Endothelial cell of umbilical vein (primary cell): ENCODE data around the gene DPP10. TPM values are rescaled to one million over a fixed set of nuclear protein-coding genes. Genes with fewer than 3 reads are reported as not detected.

Experiments
- BruUV-seq: library from RNA; stranded (reverse); fragments of 400-500 nt; replicated peaks from 2 replicates; lab custom pipeline; 2021; lab: Mats Ljungman, UMichigan
- CTCF ChIA-PET: fragments of 300-600, 350-600 bp; sonication (Branson Sonifier 250); formaldehyde crosslinking; loops from one replicate; lab custom pipeline; 2021; ENCODE audit warnings: antibody characterized with exemption, inconsistent platforms; lab: Charles Lee
- POLR2A ChIA-PET: fragments of 300-600, 350-600 bp; sonication (Branson Sonifier 250); formaldehyde crosslinking; loops from one replicate; lab custom pipeline; 2021; ENCODE audit warnings: antibody characterized with exemption, inconsistent platforms; lab: Charles Lee
- DNase-seq: peaks from one replicate; pipeline ENCODE4 v3.0.0-alpha.2; 2011; ENCODE audit warnings: low read depth, low spot score
- FAIRE-seq: peaks from 2 replicates; lab custom pipeline; 2011; peaks lifted over from hg19 to GRCh38; lab: Jason Lieb, UNC
- H2AFZ ChIP-seq: 2 replicates; pipeline ENCODE4 v1.6.0; 2012; ENCODE audit warnings: low read depth, low read length, control low read depth, inconsistent platforms
- H3K27ac ChIP-seq: 2 replicates; pipeline ENCODE4 v1.5.1; 2011; ENCODE audit warnings: low read depth, mild to moderate bottlenecking, control low read depth, low read length, moderate library complexity; ENCODE audit not compliant: insufficient read depth
- H3K27me3 ChIP-seq, 2 experiments: 2 replicates each; pipeline versions ENCODE4 v1.6.0 to v1.6.1; 2011; ENCODE audit warnings: low read length in 2 of 2, mixed read lengths in 1 of 2; ENCODE audit not compliant: control insufficient read depth in 2 of 2, insufficient read depth in 2 of 2
- H3K36me3 ChIP-seq, 2 experiments: 2 replicates in 1 of 2; 3 replicates in 1 of 2; pipeline ENCODE4 v1.5.1; 2011; ENCODE audit warnings: low read length in 2 of 2, mild to moderate bottlenecking in 1 of 2, moderate library complexity in 1 of 2; ENCODE audit not compliant: control insufficient read depth in 2 of 2, insufficient read depth in 2 of 2; ENCODE audit errors: extremely low read depth in 1 of 2
- H3K4me1 ChIP-seq: 3 replicates; pipeline ENCODE4 v1.5.1; 2011; ENCODE audit warnings: mild to moderate bottlenecking, low read length; ENCODE audit not compliant: control insufficient read depth, insufficient read depth; ENCODE audit errors: extremely low read depth
- H3K4me2 ChIP-seq: 2 replicates; pipeline ENCODE4 v1.6.1; 2011; ENCODE audit warnings: low read length, control low read depth, mixed read lengths; ENCODE audit not compliant: insufficient read depth
- H3K4me3 ChIP-seq, 3 experiments: fragments of 200-600 bp in 1 of 3; sonication (generic), shearing (Covaris generic) in 1 of 3; replicated peaks in 1 of 3; 2 replicates each; pipeline ENCODE4 v1.5.1; 2011 to 2016; ENCODE audit warnings: control low read depth in 3 of 3, low read length in 3 of 3, mild to moderate bottlenecking in 2 of 3, inconsistent platforms in 1 of 3, low read depth in 1 of 3, moderate library complexity in 1 of 3; ENCODE audit not compliant: insufficient read depth in 1 of 3
- H3K79me2 ChIP-seq: 2 replicates; pipeline ENCODE4 v1.6.0; 2012; ENCODE audit warnings: low read length, inconsistent platforms; ENCODE audit not compliant: control insufficient read depth, insufficient read depth
- H3K9ac ChIP-seq: replicated peaks from 2 replicates; pipeline ENCODE3; 2011; ENCODE audit warnings: low read length, control low read depth; ENCODE audit not compliant: insufficient read depth; ENCODE audit errors: extremely low read depth
- H3K9me1 ChIP-seq: replicated peaks from 3 replicates; pipeline ENCODE4 v1.6.0; 2011; ENCODE audit warnings: mild to moderate bottlenecking, low read length; ENCODE audit not compliant: control insufficient read depth, insufficient read depth; ENCODE audit errors: extremely low read depth
- H3K9me3 ChIP-seq: replicated peaks from 2 replicates; pipeline ENCODE4 v1.5.1; 2012; ENCODE audit warnings: low read length, inconsistent platforms; ENCODE audit not compliant: control insufficient read depth, insufficient read depth
- H4K20me1 ChIP-seq: replicated peaks from 2 replicates; pipeline ENCODE3; 2011; ENCODE audit warnings: mild to moderate bottlenecking, low read length; ENCODE audit not compliant: control insufficient read depth, insufficient read depth; ENCODE audit errors: extremely low read depth
- CTCF ChIP-seq, 2 donors: IDR thresholded peaks; 1 replicate in 1 of 2; 2 replicates in 1 of 2; pipeline ENCODE4 v1.5.1; 2011; ENCODE audit warnings: low read length in 2 of 2, mild to moderate bottlenecking in 2 of 2, moderate library complexity in 2 of 2, control low read depth in 1 of 2, inconsistent platforms in 1 of 2, low read depth in 1 of 2; ENCODE audit not compliant: insufficient read depth in 1 of 2; ENCODE audit errors: extremely low read depth in 1 of 2
- EZH2 ChIP-seq: IDR thresholded peaks from 2 replicates; pipeline ENCODE4 v1.6.1; 2012; ENCODE audit warnings: borderline replicate concordance, low read depth, mild to moderate bottlenecking, moderate library complexity, low read length, inconsistent platforms; ENCODE audit not compliant: severe bottlenecking
- FOS ChIP-seq: IDR thresholded peaks from 2 replicates; pipeline ENCODE4 v1.6.1; 2011; ENCODE audit warnings: mild to moderate bottlenecking, low read length, moderate library complexity, borderline replicate concordance; ENCODE audit not compliant: insufficient read depth
- GATA2 ChIP-seq: IDR thresholded peaks from 2 replicates; pipeline ENCODE4 v1.7.0; 2011; ENCODE audit warnings: low read depth, mild to moderate bottlenecking, moderate library complexity, mixed read lengths, low read length; ENCODE audit not compliant: insufficient read length, insufficient read depth
- JUN ChIP-seq: IDR thresholded peaks from 2 replicates; pipeline ENCODE4 v1.6.1; 2011; ENCODE audit warnings: borderline replicate concordance, low read depth; ENCODE audit not compliant: insufficient read length, insufficient read depth
- MAX ChIP-seq: IDR thresholded peaks from 2 replicates; pipeline ENCODE4 v1.6.1; 2011; ENCODE audit not compliant: insufficient read depth, insufficient read length
- MYC ChIP-seq: IDR thresholded peaks from one replicate; pipeline ENCODE4 v1.6.1; 2011; ENCODE audit warnings: mild to moderate bottlenecking, low read depth, low read length
- POLR2A ChIP-seq: IDR thresholded peaks from 2 replicates; pipeline ENCODE4 v1.6.1; 2012; ENCODE audit warnings: low read depth, mild to moderate bottlenecking, control low read depth, low read length
- POLR2AphosphoS5 ChIP-seq: IDR thresholded peaks from 2 replicates; pipeline ENCODE4 v1.6.1; 2012; ENCODE audit warnings: low read depth, mild to moderate bottlenecking, control low read depth, low read length, moderate library complexity; ENCODE audit not compliant: insufficient read depth
- dilution Hi-C: fragments of 300-500 bp; cut with MboI; formaldehyde crosslinking; loops from one replicate; pipeline ENCODE4 v1.15.0; 2019; ENCODE audit warnings: low sequenced_read_pairs; ENCODE audit not compliant: extremely low pct_ligation_motif_present
- intact Hi-C: fragments of 100-400 bp; cut with micrococcal nuclease; formaldehyde crosslinking; loops from one replicate; pipeline ENCODE4 v1.10.0; 2022
- polyA plus RNA-seq, 4 experiments: library from polyadenylated mRNA; depleted of rRNA in 3 of 4; stranded (reverse) in 3 of 4; unstranded in 1 of 4; fragments of >200 nt; gene quantifications; 2 replicates each; pipeline versions ENCODE4 v1.2.1 to v1.2.3, GENCODE V29; 2011 to 2012; ENCODE audit warnings: missing spikeins in 1 of 4
- total RNA-seq: library from RNA; stranded (reverse); gene quantifications from 2 replicates; pipeline ENCODE4 v1.2.3, GENCODE V29; 2021

DPP10 gene
- total and polyA plus RNA-seq, 2 donors (not counting 3 experiments of a cell fraction or from before 2014, with no cell fraction given), result not detected

GRCh38 chr2:114789989-114790388, 347.5 kb downstream of the DPP10 start:
- FAIRE-seq (no peak), DNase-seq (no peak)
- Histone ChIP-seq H3K9me3 (peaks cover 2% of the 10 kb centered on the region), H3K79me2 (no peaks in the 10 kb centered on the region), H3K4me2 (no peak overlapping the region), H2AFZ (no peak overlapping the region), H3K4me3 (no peak overlapping the region), H3K9ac (no peak overlapping the region), H3K27ac (no peak overlapping the region), H3K36me3 (no peaks in the 10 kb centered on the region), H4K20me1 (no peaks in the 10 kb centered on the region), H3K27me3 (no peaks in the 10 kb centered on the region), H3K4me1 (no peaks in the 10 kb centered on the region), H3K9me1 (no peaks in the 10 kb centered on the region)
- TF ChIP-seq MAX (no peak), GATA2 (no peak), EZH2 (no peak), MYC (no peak), JUN (no peak), POLR2AphosphoS5 (no peak), FOS (no peak), POLR2A (no peak), CTCF (IDR thresholded peaks at IDR 0.05; ENCODE audit: extremely low read depth in 1 of 2, insufficient read depth in 1 of 2, low read depth in 1 of 2, low read length in 2 of 2) (no peak)
- ChIA-PET CTCF (no interaction called here), POLR2A (no interaction called here)
- BruUV-seq, result no TSS peak
- dilution Hi-C loops (no loop called here), intact Hi-C loops (no loop called here)
